GM18505 (cell line): ENCODE measurements around the gene COMT.
"Not testable (repeated sequence)": the region's sequence is repeated elsewhere in the genome, so short reads cannot be mapped to it uniquely, and the experiment has no call there.

Source experiments
- ATAC-seq: cut with Tn5 transposase; IDR thresholded peaks from one replicate; pipeline ENCODE4 v1.9.1; 2021; ENCODE audit not compliant: unreplicated experiment
- POLR2A ChIP-seq: IDR thresholded peaks from 4 replicates; pipeline ENCODE4 v1.6.1; 2011; ENCODE audit warnings: borderline replicate concordance; ENCODE audit not compliant: insufficient read depth, insufficient read length; ENCODE audit errors: extremely low read depth

Gene COMT

DNA sequence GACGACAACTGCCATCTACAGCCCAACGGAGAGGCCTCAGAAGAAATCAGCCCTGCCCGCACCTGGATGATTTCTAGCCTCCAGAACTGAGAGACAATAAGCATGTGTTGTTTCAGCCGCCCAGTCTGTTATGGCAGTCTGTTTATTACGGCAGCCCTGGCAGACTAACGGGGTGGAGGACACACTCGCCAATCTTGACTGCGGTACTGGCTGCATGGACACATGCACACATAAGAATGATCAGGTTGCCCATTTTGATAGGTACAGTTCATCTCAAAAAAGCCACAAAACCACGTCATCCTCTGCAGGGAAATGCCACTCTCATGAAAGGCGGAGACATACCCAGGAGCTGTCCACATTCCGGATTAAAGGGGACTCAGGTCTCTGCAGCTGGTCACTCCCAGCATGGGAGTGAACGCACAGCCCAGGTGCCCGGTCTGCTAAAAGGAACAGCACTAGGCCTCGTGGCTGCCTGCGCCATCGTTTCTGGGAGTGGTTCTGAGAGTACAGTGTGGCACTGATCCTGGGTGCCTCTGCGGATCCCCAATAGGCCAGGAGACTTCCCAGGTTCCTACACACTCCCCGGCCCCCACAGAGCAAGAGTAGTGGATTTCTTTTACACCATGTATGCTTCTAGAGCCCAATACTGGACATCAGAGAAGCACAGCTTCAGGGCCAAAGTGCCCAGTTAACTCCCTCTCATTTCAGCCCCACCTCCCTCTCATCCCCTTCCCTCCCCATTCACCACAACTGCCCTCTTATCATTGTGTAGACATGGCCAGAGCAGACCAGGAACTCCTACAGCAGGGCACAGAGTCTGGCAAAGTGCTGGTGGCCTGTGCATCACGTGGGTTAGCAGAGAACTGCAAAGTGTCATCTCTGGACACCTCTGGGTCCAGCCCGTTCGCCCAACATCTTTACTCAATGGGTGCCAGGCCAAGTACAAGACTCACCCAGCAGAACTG lies 11.7 kb upstream of the COMT start:
- ATAC-seq, result no peak
- no peak for TF ChIP-seq POLR2A

DNA sequence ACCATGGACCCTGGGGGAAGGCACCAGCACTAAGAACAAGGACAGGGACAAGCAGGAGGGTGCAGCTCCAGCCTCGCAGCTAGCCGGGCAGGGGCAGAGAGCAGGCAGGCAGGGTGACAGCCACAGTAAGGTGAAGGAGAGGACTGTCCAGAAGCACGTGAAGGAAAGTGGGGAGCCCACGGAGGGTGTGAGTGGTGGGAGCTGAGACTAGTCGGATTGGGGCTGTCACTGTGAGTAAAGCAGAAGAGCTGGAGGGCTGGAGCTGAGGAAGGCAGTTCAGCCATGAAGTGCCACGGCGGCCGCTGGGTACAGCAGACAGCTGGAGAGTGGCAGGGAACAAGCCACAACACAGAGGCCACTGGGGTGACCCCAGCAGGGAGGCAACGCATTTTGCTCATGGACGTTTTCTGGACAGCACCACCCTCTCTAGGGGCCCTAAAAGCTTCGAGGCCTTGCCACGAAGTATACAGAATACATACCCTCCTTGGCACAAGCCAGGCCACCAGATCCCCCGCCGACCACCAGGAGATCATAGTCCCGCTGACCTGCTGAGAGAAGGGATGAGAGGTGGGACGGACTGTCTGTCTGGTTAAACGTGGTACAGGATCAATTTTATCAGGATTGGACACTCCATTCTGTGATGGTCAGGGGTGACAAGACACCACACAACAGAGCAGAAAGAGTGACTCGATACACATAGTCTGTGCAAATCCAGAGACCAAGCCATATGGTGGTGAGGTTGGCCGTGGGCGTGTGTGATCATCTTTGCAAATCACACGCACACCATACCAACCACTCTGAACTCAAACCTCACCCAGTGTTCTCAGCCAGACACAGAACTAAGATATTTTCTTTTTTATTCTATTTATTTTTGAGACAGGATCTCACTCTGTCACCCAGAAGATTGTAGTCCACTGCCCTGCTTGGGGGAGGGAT lies 10.8 kb upstream of the COMT start:
- no peak for TF ChIP-seq POLR2A

DNA sequence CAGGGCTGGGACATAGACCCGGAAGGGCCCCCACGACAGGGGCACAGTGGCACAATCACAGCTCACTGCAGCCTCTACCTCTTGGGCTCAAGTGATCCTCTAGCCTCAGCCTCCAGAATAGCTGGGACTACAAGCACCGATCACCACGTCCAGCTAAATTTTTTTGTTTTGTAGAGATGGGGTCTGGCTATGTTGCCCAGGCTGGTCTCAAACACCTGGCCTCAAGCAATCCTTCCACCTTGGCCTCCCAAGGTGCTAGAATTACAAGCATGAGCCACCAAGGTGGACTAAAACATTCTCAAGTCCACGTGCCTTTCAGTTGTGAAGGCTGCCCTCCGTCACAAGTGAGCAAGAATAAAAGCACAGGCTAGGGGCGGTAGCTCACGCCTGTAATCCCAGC lies 10.1 kb upstream of the COMT start:
- no peak for ATAC-seq
- no peak for TF ChIP-seq POLR2A

More for the DNA sequence above, 10.8 kb upstream of the COMT start:
- ATAC-seq, result no peak

DNA sequence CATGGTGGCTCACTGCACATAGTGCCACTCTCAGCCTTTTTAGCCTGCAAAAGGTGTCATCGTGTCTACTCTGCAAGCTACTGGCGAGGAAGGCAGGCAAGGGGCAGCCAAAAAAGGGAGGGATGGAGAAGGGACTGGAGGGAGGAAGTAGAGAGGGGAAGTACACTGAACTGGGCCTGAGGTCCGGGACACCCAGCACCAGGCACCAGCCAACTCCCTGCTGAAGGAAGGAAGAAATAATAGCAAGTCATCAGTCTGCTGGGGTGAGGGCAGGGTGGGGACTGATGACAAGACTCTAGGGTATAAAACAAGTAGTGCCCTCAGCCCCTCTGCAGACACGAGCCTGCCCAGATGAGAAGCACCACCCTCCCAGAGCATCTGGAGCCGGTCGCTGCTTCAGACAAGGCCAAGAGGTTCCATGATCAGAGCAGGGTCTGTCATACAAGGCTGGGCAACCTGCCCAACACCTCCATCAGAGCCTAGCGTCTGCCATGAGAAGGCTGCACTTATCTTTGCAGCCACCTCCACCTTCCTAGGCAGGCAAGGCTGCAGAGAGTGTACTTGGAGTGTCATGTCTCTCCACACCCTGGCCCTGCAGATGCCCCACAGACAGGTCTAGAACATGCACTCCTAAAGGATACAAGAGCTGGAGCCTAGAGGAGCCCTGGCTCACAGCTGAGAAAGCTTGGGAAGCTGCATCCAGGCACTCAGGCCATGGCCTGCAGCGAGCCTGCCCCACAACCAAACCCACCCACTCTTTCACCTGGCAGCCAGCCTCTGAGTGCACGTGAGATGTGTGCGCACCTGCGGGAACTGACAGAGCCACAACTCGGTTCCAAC lies 9.0 kb upstream of the COMT start:
- ATAC-seq, result no peak
- no peak for TF ChIP-seq POLR2A

DNA sequence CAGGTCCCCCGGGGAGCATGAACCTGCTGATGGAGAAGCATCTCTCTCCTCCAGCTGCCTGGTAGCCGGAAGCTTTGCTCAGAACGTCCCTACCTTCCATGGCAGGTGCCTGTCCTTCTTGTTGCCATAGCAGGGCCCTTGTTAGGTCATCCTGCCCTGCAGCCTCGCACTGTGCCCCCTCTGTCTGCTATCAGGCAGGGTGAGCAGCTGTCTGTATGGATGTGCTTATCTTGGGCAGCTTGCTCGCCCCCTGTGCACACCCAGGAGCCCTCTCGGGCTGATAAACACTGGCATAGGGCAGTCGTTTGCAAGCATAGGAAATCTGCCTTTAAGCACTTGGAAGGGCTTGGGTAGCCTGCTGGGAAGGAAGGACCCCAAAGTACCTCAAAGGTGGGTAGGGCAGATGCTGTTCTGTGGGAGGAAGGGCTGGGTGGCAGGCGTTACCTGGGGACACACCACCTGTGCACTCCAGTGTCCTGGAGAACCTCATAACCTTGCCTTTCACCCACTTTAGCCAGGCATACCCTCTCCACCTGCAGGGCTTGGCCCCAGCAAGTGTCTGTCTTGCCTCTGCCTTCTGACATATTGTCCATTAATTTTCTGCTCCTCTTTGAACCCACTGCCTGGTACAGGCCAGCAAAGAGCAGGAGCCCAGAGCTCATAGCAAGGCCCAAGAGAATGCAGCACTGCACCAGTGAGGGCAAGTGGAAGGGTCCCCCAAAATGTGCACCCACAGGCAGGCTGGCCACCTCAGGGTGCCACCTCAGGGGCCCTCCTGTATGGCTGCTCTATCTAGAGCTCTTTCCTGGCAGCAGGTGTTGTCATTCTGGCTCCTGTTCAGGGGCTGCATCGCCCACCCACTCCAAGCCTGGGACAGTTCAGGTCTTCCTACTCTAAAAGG lies 8.0 kb upstream of the COMT start:
- TF ChIP-seq POLR2A, result no peak
- ATAC-seq, result no peak

DNA sequence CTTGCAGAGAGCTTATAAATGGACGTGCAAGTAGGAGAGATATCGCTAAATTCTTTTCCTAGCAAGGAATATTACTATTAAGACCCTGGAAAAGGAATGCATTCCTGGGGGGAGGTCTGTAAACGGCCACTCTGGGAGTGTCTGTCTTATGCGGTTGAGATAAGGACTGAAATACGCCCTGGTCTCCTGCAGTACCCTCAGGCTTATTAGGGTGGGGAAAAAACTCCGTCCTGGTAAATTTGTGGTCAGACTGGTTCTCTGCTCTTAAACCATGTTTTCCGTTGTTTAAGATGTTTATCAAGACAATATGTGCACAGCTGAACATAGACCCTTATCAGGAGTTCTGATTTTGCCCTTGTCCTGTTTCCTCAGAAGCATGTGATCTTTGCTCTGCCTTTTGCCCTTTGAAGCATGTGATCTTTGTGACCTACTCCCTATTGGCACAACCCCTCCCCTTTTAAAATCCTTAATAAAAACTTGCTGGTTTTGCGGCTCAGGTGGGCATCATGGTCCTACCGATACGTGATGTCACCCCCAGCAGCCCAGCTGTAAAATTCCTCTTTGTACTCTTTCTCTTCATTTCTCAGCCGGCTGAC lies 6.4 kb upstream of the COMT start:
- ATAC-seq, result not testable (repeated sequence)

DNA sequence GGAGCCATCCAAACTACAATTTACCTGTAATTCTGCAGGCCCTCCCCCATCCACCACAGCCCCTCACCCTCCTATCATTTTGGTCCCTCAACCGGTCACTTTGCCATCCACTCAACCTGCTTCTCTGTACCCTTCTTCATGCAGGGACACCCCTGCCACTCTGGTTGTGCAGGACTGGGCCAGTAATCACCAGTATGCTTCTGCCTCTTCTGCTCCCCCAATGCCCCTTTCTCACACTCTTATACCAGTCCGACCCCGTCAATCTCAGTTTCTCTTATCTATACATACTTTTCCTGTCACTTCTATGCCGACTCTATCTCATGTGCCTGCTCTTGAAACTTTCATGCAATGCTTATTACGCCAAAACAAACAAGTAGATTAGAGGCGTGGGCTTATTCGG lies 5.1 kb upstream of the COMT start:
- ATAC-seq, result no peak
- TF ChIP-seq POLR2A, result no peak

DNA sequence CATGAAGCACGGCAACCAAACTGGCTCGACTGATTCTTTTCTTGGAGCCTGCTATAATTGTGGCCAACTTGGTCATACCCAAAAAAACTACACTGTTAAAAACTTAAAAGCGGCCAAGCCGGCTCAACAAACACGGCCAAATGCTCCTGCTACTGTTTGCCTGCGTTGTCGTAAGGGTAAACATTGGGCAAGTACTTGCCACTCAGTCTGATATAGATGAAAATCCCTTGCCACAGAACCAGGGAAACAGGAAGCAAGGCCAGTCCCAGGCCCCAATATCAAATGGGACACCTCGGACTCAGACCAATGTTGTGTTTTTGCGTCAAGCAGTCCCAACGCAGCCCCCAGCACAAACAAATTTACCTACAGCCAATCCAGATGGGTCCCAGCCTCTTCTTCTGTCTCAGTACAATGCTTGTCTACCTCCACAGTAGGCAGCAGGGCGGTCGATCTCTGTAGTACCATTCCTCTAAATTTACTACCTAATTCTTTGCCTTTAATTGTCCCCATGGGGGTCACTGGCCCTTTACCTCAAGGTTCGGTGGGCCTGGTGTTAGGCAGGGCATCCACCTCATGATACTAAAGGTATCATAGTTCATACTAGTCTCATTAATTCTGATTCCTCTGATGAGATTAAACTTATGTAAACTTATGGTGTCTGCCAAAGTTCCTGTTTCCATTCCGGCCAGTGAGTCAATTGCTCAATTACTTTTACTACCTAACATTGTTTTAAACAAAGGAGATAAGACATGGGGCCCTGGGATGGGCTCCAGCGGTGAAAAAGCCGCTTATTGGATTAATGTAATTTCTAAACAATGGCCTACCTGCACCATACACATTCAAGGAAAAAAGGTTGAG lies 3.7 kb upstream of the COMT start:
- no peak for TF ChIP-seq POLR2A
- no peak for ATAC-seq

DNA sequence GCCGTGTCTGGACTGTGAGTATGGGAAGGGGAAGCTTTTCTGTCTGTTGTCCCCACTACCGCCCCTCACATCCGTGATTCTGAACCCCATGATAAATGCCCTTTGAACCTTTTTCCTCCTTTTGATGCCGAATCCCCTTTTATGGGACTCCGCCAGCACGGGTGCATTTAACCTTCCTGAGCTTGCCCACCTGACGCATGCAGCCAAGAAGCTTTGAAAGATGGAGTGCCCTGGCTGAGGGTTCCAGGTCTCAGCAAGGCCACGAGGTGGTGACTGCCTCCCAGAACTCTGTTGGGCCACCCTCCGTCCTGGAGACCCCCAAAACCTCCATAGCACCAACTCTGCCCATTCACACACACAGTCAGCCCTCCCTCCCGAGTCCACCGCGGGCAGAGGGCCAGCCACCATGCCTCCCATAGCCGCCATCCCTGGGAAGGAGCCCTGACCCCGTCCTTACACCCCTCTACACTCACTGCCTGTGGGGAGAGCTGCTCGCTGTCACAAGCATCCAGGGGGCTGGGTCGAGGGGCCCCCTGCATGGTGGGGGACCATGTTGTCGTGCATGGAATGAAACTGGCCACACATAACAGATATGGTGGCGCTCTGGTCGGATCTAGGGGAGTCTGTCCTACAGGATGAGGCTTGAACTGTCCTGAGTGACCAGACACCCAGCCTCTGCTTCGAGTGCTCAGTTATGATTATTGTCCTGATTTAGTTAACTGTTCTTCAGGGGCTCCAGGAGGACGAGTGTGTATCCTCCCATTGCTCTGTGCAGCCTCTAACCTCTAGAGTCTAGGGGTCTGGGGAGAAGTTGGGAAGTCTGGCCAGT lies 822 bp upstream of the COMT start:
- ATAC-seq, result no peak
- TF ChIP-seq POLR2A, result no peak

DNA sequence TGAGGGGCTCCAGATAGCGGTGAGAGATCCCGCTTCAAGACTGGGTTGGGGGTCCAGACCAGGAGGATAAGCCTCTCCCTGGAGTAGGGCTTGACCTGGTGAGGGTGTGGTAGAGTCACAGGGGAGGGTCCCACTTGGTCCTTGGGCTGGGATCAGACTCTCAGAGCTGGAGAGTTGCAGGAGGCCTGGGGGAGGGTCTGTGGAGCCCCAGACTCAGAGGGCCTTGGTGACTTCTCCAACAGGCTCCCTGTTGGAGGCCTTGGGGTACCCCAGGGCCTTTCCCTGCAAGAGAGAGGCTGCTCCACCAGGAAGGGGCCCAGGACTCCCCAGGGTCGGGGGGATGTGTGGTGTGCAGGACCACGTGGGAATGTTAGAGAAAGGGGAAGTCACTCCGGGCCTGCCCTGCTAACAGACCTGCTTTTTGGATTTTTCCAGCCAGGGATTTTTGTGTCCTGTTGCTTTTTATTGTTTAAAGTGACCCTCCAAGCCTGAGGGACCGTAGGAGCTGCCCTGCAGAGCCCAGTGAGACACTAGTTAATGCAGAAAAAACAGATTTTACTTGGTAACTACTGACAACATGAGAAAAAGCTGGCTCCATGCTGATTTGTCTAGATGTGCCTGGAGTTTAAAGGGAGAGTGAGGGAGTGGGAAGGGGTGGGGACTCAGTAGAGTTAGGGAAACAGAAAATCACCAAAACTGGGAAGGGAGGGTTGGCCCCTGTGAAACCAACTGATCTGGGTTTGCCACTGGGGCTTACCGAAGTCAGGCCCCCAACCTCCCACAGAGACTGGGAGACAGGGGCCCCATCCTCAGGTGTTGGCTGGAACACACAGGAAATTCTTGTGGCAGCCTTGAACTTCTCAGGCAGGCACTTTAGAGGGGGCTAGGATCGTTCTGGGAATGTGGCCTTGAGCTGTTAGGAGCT lies 847 bp downstream of the COMT start:
- no peak for TF ChIP-seq POLR2A
- ATAC-seq, result no peak
